ENCODE results near the gene ATP10A.

Gene ATP10A

GRCh38 chr15:25844076-25844475, 19.1 kb downstream of the ATP10A start:
- Mint-ChIP-seq H3K27me3 (peaks cover 5% of the 10 kb centered on the region), H3K4me1 (ENCODE audit: low read depth) (peaks cover 30% of the 10 kb centered on the region), H3K4me3 (no peak overlapping the region), H3K27ac (no peak overlapping the region), H3K36me3 (ENCODE audit: low read depth) (no peaks in the 10 kb centered on the region), H3K9me3 (no peaks in the 10 kb centered on the region)
- intact Hi-C loops (cut with micrococcal nuclease): no loop called here

- peaks cover 8% of the 10 kb centered on the region for H3K4me1 Mint-ChIP-seq (ENCODE audit: low read depth)
- intact Hi-C loops (cut with micrococcal nuclease): no loop called here
- peaks cover 15% of the 10 kb centered on the region for H3K27me3 Mint-ChIP-seq
- H3K36me3 Mint-ChIP-seq (ENCODE audit: low read depth): no peaks in the 10 kb centered on the region
- no peaks in the 10 kb centered on the region for H3K9me3 Mint-ChIP-seq
- H3K27ac Mint-ChIP-seq: peak overlapping the region; percentile 19
- no peak overlapping the region for H3K4me3 Mint-ChIP-seq
These were observed 23.4 kb downstream of the ATP10A start for GRCh38 chr15:25839638-25840156.

DNA sequence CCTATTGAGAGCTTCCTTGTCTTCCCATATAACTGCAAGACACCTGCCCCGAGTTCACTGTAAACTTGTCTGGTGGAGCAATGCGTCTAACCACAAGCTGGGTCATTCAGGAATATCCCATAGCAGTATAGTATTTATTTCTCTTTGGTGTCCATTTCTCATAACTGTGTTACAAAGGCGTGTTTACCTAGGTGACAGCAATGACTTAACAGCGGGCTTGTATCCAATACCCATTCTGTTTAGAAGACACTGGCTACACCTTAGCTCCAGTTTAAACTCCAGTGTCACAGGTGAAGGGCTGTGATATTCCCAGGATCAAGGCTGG, 24.3 kb downstream of the ATP10A start:
- Mint-ChIP-seq H3K27me3 (peaks cover 15% of the 10 kb centered on the region), H3K4me3 (no peak overlapping the region), H3K36me3 (ENCODE audit: low read depth) (no peaks in the 10 kb centered on the region), H3K27ac (no peak overlapping the region), H3K9me3 (no peaks in the 10 kb centered on the region), H3K4me1 (ENCODE audit: low read depth) (peaks cover 8% of the 10 kb centered on the region)
- intact Hi-C loops (cut with micrococcal nuclease): no loop called here

GRCh38 chr15:25838191-25838870, 24.8 kb downstream of the ATP10A start:
- H3K4me1 Mint-ChIP-seq (ENCODE audit: low read depth): peaks cover 8% of the 10 kb centered on the region
- peaks cover 15% of the 10 kb centered on the region for H3K27me3 Mint-ChIP-seq
- H3K4me3 Mint-ChIP-seq: no peak overlapping the region
- intact Hi-C loops (cut with micrococcal nuclease): no loop called here
- H3K36me3 Mint-ChIP-seq (ENCODE audit: low read depth): no peaks in the 10 kb centered on the region
- H3K9me3 Mint-ChIP-seq: no peaks in the 10 kb centered on the region
- H3K27ac Mint-ChIP-seq: no peak overlapping the region

- no peak overlapping the region for H3K4me3 Mint-ChIP-seq
- H3K4me1 Mint-ChIP-seq (ENCODE audit: low read depth): peaks cover 5% of the 10 kb centered on the region
These were observed 31.0 kb downstream of the ATP10A start for GRCh38 chr15:25832158-25832557.

DNA sequence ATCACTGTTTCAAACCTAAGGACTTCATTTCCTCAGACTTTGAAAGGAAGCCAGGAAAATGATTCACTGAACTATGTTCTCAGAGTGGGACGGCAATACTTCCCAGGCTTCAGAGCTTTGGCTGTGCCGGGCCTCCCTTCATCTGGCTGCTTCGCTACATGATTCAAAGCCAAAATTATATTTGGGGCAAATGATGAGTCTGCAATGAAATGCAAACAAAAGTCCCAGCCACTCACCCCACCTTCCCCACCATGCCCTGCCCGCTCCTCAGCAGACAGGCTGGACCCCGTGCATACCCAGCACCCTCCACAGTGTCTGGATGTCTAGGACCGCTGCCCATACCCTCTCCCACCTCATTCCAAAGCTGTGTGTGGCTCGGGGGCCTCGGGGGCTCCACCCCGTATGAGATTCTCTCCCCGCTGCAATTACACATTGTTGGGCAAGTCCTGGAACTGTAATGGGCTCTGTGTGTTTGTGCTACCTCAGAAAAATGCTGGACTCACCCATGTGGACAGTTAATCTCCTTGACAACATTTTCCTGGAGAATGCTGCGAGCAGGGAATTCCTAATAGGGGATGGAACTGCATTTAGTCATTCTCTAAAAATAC, 32.2 kb downstream of the ATP10A start:
- H3K27me3 Mint-ChIP-seq: no peaks in the 10 kb centered on the region
- H3K4me1 Mint-ChIP-seq (ENCODE audit: low read depth): peaks cover 5% of the 10 kb centered on the region
- no peak overlapping the region for H3K27ac Mint-ChIP-seq
- no peaks in the 10 kb centered on the region for H3K9me3 Mint-ChIP-seq
- intact Hi-C loops (cut with micrococcal nuclease): no loop called here
- no peak overlapping the region for H3K4me3 Mint-ChIP-seq
- no peaks in the 10 kb centered on the region for H3K36me3 Mint-ChIP-seq (ENCODE audit: low read depth)

More at GRCh38 chr15:25832158-25832557, 31.0 kb downstream of the ATP10A start:
- no peaks in the 10 kb centered on the region for H3K36me3 Mint-ChIP-seq (ENCODE audit: low read depth)
- H3K27me3 Mint-ChIP-seq: peaks cover 3% of the 10 kb centered on the region
- no peak overlapping the region for H3K27ac Mint-ChIP-seq
- intact Hi-C loops (cut with micrococcal nuclease): no loop called here
- no peaks in the 10 kb centered on the region for H3K9me3 Mint-ChIP-seq

DNA sequence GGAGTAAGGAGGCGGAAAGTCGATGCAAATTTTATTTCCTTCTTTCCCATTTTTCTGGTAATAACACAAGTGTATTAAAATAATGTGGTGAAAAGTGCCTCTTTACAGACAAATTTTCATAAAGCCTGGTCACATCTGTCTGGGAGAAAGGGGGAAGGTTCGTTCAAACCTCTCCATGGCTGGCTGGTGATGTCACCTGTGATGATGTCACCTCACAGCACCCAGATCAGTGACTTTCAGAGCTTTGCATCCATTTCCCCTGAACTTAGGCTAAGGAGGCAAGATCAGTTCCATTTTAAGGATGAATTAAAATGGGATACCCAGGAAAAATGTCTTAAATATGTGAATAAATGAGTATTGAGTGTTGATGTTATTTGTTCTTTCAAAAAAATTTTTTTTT, 34.1 kb downstream of the ATP10A start:
- Mint-ChIP-seq H3K4me1 (ENCODE audit: low read depth) (peaks cover 5% of the 10 kb centered on the region), H3K27ac (no peak overlapping the region), H3K4me3 (no peak overlapping the region), H3K27me3 (no peaks in the 10 kb centered on the region), H3K36me3 (ENCODE audit: low read depth) (no peaks in the 10 kb centered on the region), H3K9me3 (no peaks in the 10 kb centered on the region)
- intact Hi-C loops (cut with micrococcal nuclease): no loop called here

GRCh38 chr15:25825207-25825606, 37.9 kb downstream of the ATP10A start:
- Mint-ChIP-seq H3K9me3 (no peaks in the 10 kb centered on the region), H3K27ac (no peak overlapping the region), H3K27me3 (peaks cover 2% of the 10 kb centered on the region), H3K4me1 (ENCODE audit: low read depth) (no peaks in the 10 kb centered on the region), H3K4me3 (no peak overlapping the region), H3K36me3 (ENCODE audit: low read depth) (no peaks in the 10 kb centered on the region)
- intact Hi-C loops (cut with micrococcal nuclease): no loop called here

DNA sequence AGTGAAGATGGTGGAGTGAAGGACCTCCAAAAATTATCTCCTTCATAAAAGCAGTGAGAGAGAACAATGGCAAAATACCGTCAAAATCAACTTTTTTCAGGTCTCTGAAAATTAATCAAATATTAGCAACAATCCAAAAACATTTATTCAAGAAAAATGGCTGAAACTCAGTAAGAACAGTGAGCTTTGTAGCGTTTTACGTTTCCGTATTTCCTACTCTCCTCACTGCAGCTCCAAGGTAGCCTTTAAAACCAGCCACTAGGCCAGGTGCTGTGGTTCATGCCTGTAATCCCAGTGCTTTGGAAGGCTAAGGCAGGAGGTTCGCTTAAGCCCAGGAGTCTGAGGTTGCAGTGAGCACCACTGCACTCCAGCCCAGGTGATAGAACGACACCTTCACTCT, 38.5 kb downstream of the ATP10A start:
- H3K27ac Mint-ChIP-seq: no peak overlapping the region
- H3K4me3 Mint-ChIP-seq: no peak overlapping the region

DNA sequence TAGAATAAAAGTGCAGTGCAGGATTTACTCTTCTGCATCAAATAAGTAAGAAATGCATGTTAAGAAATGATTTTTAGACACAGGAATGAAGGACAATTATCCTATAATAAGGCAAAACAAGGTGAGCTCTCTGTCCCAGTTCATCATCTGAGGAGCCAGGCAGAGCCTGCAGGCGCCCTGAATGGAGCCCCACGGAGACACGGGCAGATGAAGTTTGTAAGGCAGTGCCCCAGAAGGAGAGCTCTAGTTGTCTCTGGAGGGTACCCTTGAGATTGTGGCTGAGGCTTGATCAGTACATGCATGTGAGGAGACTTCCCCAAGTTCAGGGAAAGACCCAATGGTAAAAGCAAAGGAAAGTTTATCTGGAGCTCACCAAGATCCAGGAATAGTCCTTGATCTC, 50.3 kb downstream of the ATP10A start:
- H3K27ac Mint-ChIP-seq: no peak overlapping the region

More for the DNA sequence above, 38.5 kb downstream of the ATP10A start:
- no peaks in the 10 kb centered on the region for H3K36me3 Mint-ChIP-seq (ENCODE audit: low read depth)
- no peaks in the 10 kb centered on the region for H3K9me3 Mint-ChIP-seq
- intact Hi-C loops (cut with micrococcal nuclease): no loop called here
- H3K27me3 Mint-ChIP-seq: peaks cover 2% of the 10 kb centered on the region
- no peaks in the 10 kb centered on the region for H3K4me1 Mint-ChIP-seq (ENCODE audit: low read depth)

GRCh38 chr15:25812073-25812472, 51.1 kb downstream of the ATP10A start:
- intact Hi-C loops (cut with micrococcal nuclease): loop anchor here (5.0 to 10.0 kb wide), 2 partner anchors 50 to 67 kb away; partner anchors contain the start of gene ATP10A

More for the DNA sequence above, 50.3 kb downstream of the ATP10A start:
- Mint-ChIP-seq H3K4me1 (ENCODE audit: low read depth) (peaks cover 15% of the 10 kb centered on the region), H3K9me3 (peaks cover 14% of the 10 kb centered on the region), H3K27me3 (peaks cover 30% of the 10 kb centered on the region), H3K36me3 (ENCODE audit: low read depth) (no peaks in the 10 kb centered on the region), H3K4me3 (no peak overlapping the region)
- intact Hi-C loops (cut with micrococcal nuclease): loop anchor here (5.0 to 10.0 kb wide), 2 partner anchors 49 to 68 kb away; partner anchors contain the start of gene ATP10A

GRCh38 chr15:25811481-25811906, 51.6 kb downstream of the ATP10A start:
- Mint-ChIP-seq H3K4me3 (no peak overlapping the region), H3K9me3 (peaks cover 14% of the 10 kb centered on the region), H3K27me3 (peaks cover 38% of the 10 kb centered on the region), H3K4me1 (ENCODE audit: low read depth) (peaks cover 15% of the 10 kb centered on the region), H3K36me3 (ENCODE audit: low read depth) (no peaks in the 10 kb centered on the region), H3K27ac (peak overlapping the region; percentile 58)
- intact Hi-C loops (cut with micrococcal nuclease): loop anchor here (5.0 to 10.0 kb wide), 2 partner anchors 51 to 67 kb away; partner anchors contain the start of gene ATP10A

More at GRCh38 chr15:25812073-25812472, 51.1 kb downstream of the ATP10A start:
- Mint-ChIP-seq H3K4me3 (no peak overlapping the region), H3K27ac (peak overlapping the region; percentile 58), H3K4me1 (ENCODE audit: low read depth) (peaks cover 15% of the 10 kb centered on the region), H3K9me3 (peaks cover 14% of the 10 kb centered on the region), H3K27me3 (peaks cover 34% of the 10 kb centered on the region), H3K36me3 (ENCODE audit: low read depth) (no peaks in the 10 kb centered on the region)

DNA sequence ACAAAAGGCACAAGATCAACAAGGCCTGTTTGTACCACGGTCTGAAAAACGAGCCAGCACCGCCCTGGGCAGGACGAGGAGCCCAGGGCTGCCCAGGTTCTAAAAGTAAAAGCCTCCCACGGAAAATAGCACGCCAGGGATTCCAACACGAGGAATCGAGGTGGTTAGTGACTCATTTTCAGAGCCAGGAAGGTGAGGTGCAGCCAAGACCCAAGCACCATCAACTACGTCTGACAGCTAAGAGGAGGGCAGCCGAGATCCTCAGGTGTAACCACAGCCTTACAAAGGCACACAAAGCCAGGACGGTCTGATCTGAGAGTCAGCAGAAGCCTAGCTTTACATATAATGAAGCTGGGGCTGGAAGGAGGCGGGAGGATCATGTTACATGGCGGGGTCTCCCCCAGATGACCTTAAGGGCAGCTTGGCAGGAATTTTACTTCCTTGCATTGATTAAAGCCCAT, 52.5 kb downstream of the ATP10A start:
- peaks cover 38% of the 10 kb centered on the region for H3K27me3 Mint-ChIP-seq
- intact Hi-C loops (cut with micrococcal nuclease): loop anchor here (5.0 to 10.0 kb wide), 2 partner anchors 52 to 66 kb away; partner anchors contain the start of gene ATP10A
- H3K4me1 Mint-ChIP-seq (ENCODE audit: low read depth): peaks cover 23% of the 10 kb centered on the region
- no peak overlapping the region for H3K4me3 Mint-ChIP-seq
- no peak overlapping the region for H3K27ac Mint-ChIP-seq
- no peaks in the 10 kb centered on the region for H3K36me3 Mint-ChIP-seq (ENCODE audit: low read depth)
- peaks cover 14% of the 10 kb centered on the region for H3K9me3 Mint-ChIP-seq

- Mint-ChIP-seq H3K27me3 (peaks cover 36% of the 10 kb centered on the region), H3K4me3 (no peak overlapping the region), H3K4me1 (ENCODE audit: low read depth) (peaks cover 23% of the 10 kb centered on the region), H3K36me3 (ENCODE audit: low read depth) (no peaks in the 10 kb centered on the region), H3K27ac (no peak overlapping the region), H3K9me3 (peaks cover 14% of the 10 kb centered on the region)
- intact Hi-C loops (cut with micrococcal nuclease): loop anchor here (5.0 to 10.0 kb wide), 2 partner anchors 52 to 65 kb away; partner anchors contain the start of gene ATP10A
These were observed 53.0 kb downstream of the ATP10A start for GRCh38 chr15:25810154-25810553.

Measured in dendritic cell treated with granulocyte-macrophage colony-stimulating factor and Interleukin-4, amounts not matched to agents 40 ng/mL and 50 ng/mL, for 4 days (primary cell).